Cardiac fibroblast (primary cell): ENCODE data around the gene NFYA.
A peak's percentile ranks its signal among the peaks of the same experiment; 100 is the strongest.

Experiments
- DNase-seq, 2 donors: peaks; one replicate each; pipeline versions ENCODE4 v3.0.0 to v3.0.0-alpha.2; 2010; ENCODE audit warnings: low read depth in 2 of 2
- H3K4me3 ChIP-seq, 2 donors: replicated peaks in 1 of 2; 1 replicate in 1 of 2; 2 replicates in 1 of 2; pipeline ENCODE4 v1.5.1; 2011; ENCODE audit warnings: low read depth in 2 of 2, low read length in 2 of 2, mild to moderate bottlenecking in 2 of 2, moderate library complexity in 1 of 2
- CTCF ChIP-seq: IDR thresholded peaks from one replicate; pipeline ENCODE4 v1.5.1; 2011; ENCODE audit warnings: low read depth, mild to moderate bottlenecking, low read length, inconsistent platforms

The NFYA gene

GRCh38 chr6:41039060-41039998, 33.4 kb upstream of the NFYA start, which contains the start of gene UNC5CL:
Gene UNC5CL, minus strand, starts transcription at chr6:41039221. Its CDS starts 4,147 bp downstream, at chr6:41035074.
- no peak within 1 kb of the TSS for H3K4me3 ChIP-seq
- peak; percentile 15 to 39 for DNase-seq
- peak; percentile 69 for TF ChIP-seq CTCF

GRCh38 chr6:41040101-41040939, 32.5 kb upstream of the NFYA start:
- DNase-seq = peak; percentile 16 to 20
- H3K4me3 ChIP-seq = no peak overlapping the region
- TF ChIP-seq CTCF = no peak

GRCh38 chr6:41040940-41041536, 31.7 kb upstream of the NFYA start:
- H3K4me3 ChIP-seq = no peak overlapping the region
- no peak for DNase-seq
- TF ChIP-seq CTCF = no peak

GRCh38 chr6:41042226-41043055, 30.3 kb upstream of the NFYA start, which contains the start of gene TSPO2:
Gene TSPO2, plus strand, starts transcription at chr6:41042467. Its CDS starts 519 bp downstream, at chr6:41042986.
- TF ChIP-seq CTCF = no peak
- DNase-seq = no peak
- H3K4me3 ChIP-seq = no peak within 1 kb of the TSS

- DNase-seq = no peak
- TF ChIP-seq CTCF = no peak
- no peak overlapping the region for H3K4me3 ChIP-seq
These were observed 29.6 kb upstream of the NFYA start for GRCh38 chr6:41043151-41043550.

GRCh38 chr6:41045664-41046063, 27.1 kb upstream of the NFYA start:
- DNase-seq = no peak
- TF ChIP-seq CTCF = no peak

More at GRCh38 chr6:41045664-41046063, 27.1 kb upstream of the NFYA start:
- H3K4me3 ChIP-seq = no peak overlapping the region
